Colonic mucosa (tissue), 4 donors: ENCODE results near the gene RILP. TPM values are rescaled to one million over a fixed set of nuclear protein-coding genes. Genes with fewer than 3 reads are reported as not detected.

ENCODE experiments used
- DNase-seq: peaks from one replicate; pipeline ENCODE4 v3.0.0-alpha.2; 2020
- H3K27ac ChIP-seq: fragments of 200-600 bp; one replicate; pipeline ENCODE4 v1.8.0; 2021
- H3K27me3 ChIP-seq: fragments of 200-600 bp; one replicate; pipeline ENCODE4 v1.8.0; 2021
- H3K36me3 ChIP-seq: fragments of 200-600 bp; one replicate; pipeline ENCODE4 v1.8.0; 2021
- H3K4me1 ChIP-seq: fragments of 200-600 bp; one replicate; pipeline ENCODE4 v1.8.0; 2021; ENCODE audit warnings: mild to moderate bottlenecking
- H3K4me3 ChIP-seq: fragments of 200-600 bp; one replicate; pipeline ENCODE4 v1.8.0; 2021
- H3K9ac ChIP-seq, 2 donors: one replicate each; pipeline ENCODE4 v1.7.0; 2013; ENCODE audit warnings: control low read depth in 2 of 2, low read depth in 2 of 2, low read length in 2 of 2
- H3K9me3 ChIP-seq: fragments of 200-600 bp; one replicate; pipeline ENCODE4 v1.8.0; 2021
- intact Hi-C: fragments of 100-400 bp; cut with DNase I; formaldehyde crosslinking; loops from one replicate; pipeline ENCODE4 v1.14.1; 2022
- total RNA-seq, 2 donors: library from RNA; stranded (reverse); fragmentation: NEBNext Ultra II Directional in 1 of 2; extraction: Animal tissue kit (Norgen Biotek cat#: 25700) in 1 of 2; gene quantifications; one replicate each; pipeline ENCODE4 v1.2.1, GENCODE V29; 2021
- TF ChIP-seq, protein P1 (sequence below): fragments of 200-600 bp; IDR thresholded peaks from one replicate; pipeline ENCODE4 v1.8.0; 2022; ENCODE audit warnings: antibody characterized with exemption, mild to moderate bottlenecking
- donor health status: healthy.
- donor health status: DM: no; HTN: no; CAD: no.
- donor health status: DM: no; HTN: no; CAD: no.

RILP gene
- total RNA-seq, 2 donors from 2014 or later = 35.7 to 40.4 TPM

DNA sequence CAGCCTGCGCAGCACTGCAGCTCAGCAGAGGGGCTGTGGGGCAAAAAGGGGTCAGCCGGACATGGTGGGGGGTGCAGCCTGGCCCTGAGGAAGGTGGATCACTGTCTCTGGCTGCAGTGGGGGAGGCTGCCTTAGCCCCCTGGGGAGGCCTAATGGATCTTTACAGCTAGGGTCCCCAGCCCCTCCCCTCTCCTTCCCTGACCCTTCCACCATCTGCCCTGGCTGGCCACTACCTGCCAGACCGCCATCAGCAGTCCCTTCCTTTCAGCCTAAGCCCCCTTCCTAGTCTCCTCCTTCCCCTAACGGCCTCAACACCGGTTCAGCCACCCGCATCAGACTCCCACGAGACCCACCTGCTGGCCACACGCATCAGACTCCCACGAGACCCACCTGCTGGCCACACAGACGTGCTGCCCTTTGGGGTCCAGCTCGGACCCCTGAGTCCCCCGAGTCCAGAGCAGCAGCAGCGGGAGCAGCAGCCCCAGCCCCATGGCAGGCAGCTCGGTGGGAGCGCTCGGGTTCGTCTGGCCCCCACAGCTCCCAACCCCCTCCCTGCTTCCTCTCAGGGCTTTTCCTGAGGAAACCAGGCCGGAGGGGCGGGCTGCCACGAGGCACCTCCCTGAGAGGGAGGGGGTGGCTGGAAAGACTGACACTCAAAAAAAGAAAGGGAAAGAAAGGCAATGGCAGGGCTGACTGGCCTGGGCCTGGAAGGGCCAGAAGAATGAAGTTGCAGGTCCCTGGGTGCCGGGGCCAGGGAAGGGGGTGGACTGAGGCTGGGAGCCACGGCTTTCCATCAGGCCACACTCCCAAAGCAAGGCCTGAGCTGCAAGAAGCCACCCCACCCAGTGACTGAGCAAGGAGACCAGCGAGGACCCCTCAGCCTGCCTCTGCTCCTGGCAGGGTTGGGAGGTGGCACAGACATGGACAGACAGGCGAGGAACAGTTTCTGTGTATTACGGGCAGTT is 4.2 kb downstream of the RILP start, which contains the start of gene SCARF1:
Gene SCARF1, minus strand, starts transcription at position 526 of the 965 bp plus-strand sequence. Its CDS starts 35 bp downstream, at position 491.
- H3K27me3 ChIP-seq = no peaks in the 10 kb centered on the region
- H3K36me3 ChIP-seq = no peaks in the 10 kb centered on the region
- H3K27ac ChIP-seq = peak within 1 kb of the TSS; percentile 37
- H3K9ac ChIP-seq = peak within 1 kb of the TSS in 1 of 2 donors; percentile 53
- intact Hi-C loops = loop anchor here (5.0 kb wide), 1 partner anchor 378 kb away; no protein-coding TSS in a partner anchor
- H3K4me3 ChIP-seq = peak within 1 kb of the TSS; percentile 15
- no peaks in the 10 kb centered on the region for H3K9me3 ChIP-seq
- TF ChIP-seq, protein P1, sequence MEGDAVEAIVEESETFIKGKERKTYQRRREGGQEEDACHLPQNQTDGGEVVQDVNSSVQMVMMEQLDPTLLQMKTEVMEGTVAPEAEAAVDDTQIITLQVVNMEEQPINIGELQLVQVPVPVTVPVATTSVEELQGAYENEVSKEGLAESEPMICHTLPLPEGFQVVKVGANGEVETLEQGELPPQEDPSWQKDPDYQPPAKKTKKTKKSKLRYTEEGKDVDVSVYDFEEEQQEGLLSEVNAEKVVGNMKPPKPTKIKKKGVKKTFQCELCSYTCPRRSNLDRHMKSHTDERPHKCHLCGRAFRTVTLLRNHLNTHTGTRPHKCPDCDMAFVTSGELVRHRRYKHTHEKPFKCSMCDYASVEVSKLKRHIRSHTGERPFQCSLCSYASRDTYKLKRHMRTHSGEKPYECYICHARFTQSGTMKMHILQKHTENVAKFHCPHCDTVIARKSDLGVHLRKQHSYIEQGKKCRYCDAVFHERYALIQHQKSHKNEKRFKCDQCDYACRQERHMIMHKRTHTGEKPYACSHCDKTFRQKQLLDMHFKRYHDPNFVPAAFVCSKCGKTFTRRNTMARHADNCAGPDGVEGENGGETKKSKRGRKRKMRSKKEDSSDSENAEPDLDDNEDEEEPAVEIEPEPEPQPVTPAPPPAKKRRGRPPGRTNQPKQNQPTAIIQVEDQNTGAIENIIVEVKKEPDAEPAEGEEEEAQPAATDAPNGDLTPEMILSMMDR = no peak
- peaks cover 13% of the 10 kb centered on the region for H3K4me1 ChIP-seq
- no peak for DNase-seq

DNA sequence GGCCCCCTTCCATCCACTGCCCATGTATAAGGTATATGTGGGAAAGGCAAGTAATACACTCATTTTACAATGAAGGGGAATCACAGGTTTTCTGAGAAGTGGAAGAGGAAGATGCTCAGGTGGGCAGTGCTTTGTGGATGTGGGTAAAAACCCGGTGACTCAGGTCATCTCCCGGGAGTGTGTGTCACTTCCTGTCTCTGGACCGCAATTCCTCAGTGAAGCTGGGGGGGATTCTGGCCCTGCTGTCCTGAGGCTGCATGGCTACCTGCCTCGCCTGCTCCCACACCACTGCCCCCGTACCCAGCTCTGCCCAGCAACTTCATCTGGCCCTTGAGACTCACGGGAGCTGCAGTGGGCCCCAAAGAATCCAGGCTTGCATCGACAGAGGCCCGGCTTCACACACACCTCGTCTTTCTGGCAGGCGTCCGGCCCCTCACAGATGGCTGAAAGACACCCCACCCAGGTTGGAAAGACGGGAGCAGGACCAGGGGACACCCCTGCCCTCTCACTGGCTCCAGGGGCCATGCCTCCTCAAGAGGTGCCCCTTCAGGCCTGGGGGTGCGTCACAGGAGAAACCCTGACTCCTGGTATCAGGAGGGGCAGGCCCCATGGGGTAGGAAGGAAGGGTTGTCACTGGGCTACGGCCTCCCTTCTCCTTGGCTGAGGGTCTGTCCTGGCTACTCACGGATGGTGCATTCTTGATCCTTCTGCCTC is 5.0 kb downstream of the RILP start:
- Histone ChIP-seq H3K27me3 (no peaks in the 10 kb centered on the region), H3K4me3 (peak overlapping the region; percentile 15), H3K27ac (peak overlapping the region; percentile 37), H3K9ac (peak overlapping the region; percentile 78 to 84), H3K4me1 (peaks cover 8% of the 10 kb centered on the region), H3K9me3 (no peaks in the 10 kb centered on the region), H3K36me3 (no peaks in the 10 kb centered on the region)
- TF ChIP-seq, protein P1 = no peak
- intact Hi-C loops = loop anchor here (5.0 kb wide), 1 partner anchor 377 kb away; no protein-coding TSS in a partner anchor
- DNase-seq = no peak

DNA sequence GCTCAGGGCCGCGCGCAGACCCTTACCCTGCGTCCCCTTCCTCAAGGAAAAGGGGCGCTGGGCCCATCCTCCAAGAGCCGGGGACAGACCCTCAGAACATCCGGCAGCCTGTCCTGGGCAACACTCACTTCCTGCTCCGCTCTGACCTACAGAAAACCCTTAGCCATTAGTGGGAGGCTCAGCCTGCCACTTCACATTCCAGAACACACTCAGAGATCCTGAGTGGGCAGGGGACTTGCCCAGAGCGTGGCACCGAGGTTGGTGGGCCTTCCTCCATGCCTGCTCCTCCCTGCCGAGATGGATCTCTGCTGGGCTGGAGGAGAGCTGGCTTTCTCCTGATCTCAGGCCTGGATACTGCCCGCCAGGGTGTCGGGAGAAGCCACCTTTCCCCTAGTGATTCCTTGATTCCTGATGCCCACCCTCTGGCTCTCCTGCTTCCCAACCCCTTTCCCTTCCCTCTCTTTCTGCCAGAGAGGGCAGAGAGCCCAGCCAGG is 5.6 kb downstream of the RILP start:
- Histone ChIP-seq H3K4me1 (peaks cover 8% of the 10 kb centered on the region), H3K4me3 (peak overlapping the region; percentile 38), H3K36me3 (no peaks in the 10 kb centered on the region), H3K27ac (peak overlapping the region; percentile 37), H3K27me3 (no peaks in the 10 kb centered on the region), H3K9ac (peak overlapping the region; percentile 78 to 84), H3K9me3 (no peaks in the 10 kb centered on the region)
- TF ChIP-seq, protein P1 = no peak
- intact Hi-C loops = no loop called here
- DNase-seq = no peak

DNA sequence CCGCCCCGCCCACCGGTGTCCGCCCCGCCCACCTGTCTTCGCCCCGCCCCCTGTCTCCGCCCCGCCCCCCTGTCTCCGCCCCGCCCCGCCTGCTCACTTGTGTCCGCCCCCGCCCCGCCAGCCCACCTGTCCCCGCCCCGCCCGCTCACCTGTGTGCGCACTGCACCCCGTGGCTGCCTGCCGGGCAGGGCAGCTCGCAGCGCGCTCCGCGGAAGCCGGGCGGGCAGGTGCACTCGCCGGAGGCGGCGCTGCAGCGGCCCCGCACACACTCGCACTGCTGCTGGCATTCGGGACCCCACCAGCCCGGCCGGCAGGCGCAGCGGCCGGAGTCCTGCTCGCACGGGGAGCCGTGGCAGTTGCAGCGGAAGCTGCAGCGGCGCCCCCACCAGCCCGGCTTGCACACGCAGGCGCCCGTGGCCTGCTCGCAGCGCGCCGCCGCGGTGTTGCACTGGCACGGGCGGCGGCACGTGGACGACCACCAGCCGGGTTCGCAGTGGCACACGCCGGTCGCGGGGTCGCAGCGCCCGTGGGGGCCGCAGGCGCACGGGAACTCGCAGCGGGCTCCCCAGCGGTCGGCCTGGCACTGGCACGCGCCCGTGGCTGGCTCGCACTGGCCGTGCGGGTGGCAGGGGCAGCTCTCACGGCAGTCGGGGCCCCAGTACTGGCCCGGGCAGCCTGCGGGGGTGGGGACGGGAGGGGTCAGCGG is 6.2 kb downstream of the RILP start:
- TF ChIP-seq, protein P1 = no peak
- Histone ChIP-seq H3K27me3 (no peaks in the 10 kb centered on the region), H3K4me3 (peak overlapping the region; percentile 38), H3K9ac (peak overlapping the region; percentile 78 to 84), H3K4me1 (peaks cover 8% of the 10 kb centered on the region), H3K27ac (no peak overlapping the region), H3K36me3 (no peaks in the 10 kb centered on the region), H3K9me3 (no peaks in the 10 kb centered on the region)
- intact Hi-C loops = no loop called here
- peak; percentile 83 for DNase-seq

DNA sequence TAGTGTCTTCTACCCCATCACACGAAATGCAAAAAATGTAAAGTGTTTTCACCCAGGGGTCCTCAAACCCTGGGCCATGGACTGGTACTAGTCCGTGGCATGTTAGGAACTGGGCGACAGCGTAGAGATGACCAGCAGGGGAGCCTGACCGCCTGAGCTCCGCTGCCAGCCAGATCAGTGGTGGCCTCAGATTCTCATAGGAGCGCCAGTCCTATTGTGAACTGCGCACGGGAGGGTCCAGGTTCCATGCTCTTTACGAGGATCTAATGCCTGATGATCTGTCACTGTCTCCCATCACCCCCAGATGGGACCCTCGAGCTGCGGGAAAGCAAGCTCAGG is 8.6 kb downstream of the RILP start:
- H3K4me3 ChIP-seq = no peak overlapping the region
- no peak overlapping the region for H3K27ac ChIP-seq
- intact Hi-C loops = no loop called here
- no peaks in the 10 kb centered on the region for H3K27me3 ChIP-seq
- DNase-seq = no peak
- no peaks in the 10 kb centered on the region for H3K36me3 ChIP-seq
- TF ChIP-seq, protein P1 = no peak
- H3K4me1 ChIP-seq = no peaks in the 10 kb centered on the region
- H3K9me3 ChIP-seq = no peaks in the 10 kb centered on the region
- no peak overlapping the region for H3K9ac ChIP-seq
